Liver (tissue), 9 donors: ENCODE results near the gene DLEC1. TPM values are rescaled to one million over a fixed set of nuclear protein-coding genes. Genes with fewer than 3 reads are reported as not detected.

Experiments
- DNase-seq: peaks from one replicate; pipeline ENCODE4 v3.0.0-alpha.2; 2017; ENCODE audit warnings: low spot score
- H3K27ac ChIP-seq, 2 donors: one replicate each; pipeline ENCODE4 v1.7.0; 2013; ENCODE audit warnings: inconsistent platforms in 2 of 2, low read length in 2 of 2, control low read depth in 1 of 2, low read depth in 1 of 2, mild to moderate bottlenecking in 1 of 2
- H3K27me3 ChIP-seq, 4 donors: one replicate each; pipeline versions ENCODE4 v1.6.1 to v1.7.0; 2013; ENCODE audit warnings: low read length in 3 of 4, inconsistent platforms in 1 of 4, mild to moderate bottlenecking in 1 of 4, moderate library complexity in 1 of 4; ENCODE audit not compliant: control insufficient read depth in 4 of 4, insufficient read depth in 4 of 4
- H3K36me3 ChIP-seq, 4 donors: one replicate each; pipeline versions ENCODE4 v1.6.1 to v1.7.0; 2013; ENCODE audit warnings: low read length in 3 of 4, mild to moderate bottlenecking in 3 of 4, low read depth in 1 of 4, moderate library complexity in 1 of 4; ENCODE audit not compliant: control insufficient read depth in 4 of 4, insufficient read depth in 3 of 4
- H3K4me1 ChIP-seq, 4 donors: one replicate each; pipeline versions ENCODE4 v1.6.1 to v1.7.0; 2013; ENCODE audit warnings: low read length in 3 of 4, mild to moderate bottlenecking in 3 of 4, moderate library complexity in 1 of 4; ENCODE audit not compliant: control insufficient read depth in 4 of 4, insufficient read depth in 4 of 4
- H3K4me3 ChIP-seq, 3 donors: one replicate each; pipeline versions ENCODE4 v1.6.1 to v1.7.0; 2013; ENCODE audit warnings: low read length in 3 of 3, control low read depth in 1 of 3, low read depth in 1 of 3, mild to moderate bottlenecking in 1 of 3
- H3K9ac ChIP-seq, 2 donors: one replicate each; pipeline ENCODE4 v1.7.0; 2013; ENCODE audit warnings: low read length in 2 of 2, mild to moderate bottlenecking in 2 of 2, moderate library complexity in 2 of 2, control low read depth in 1 of 2, low read depth in 1 of 2
- H3K9me3 ChIP-seq, 4 donors: one replicate each; pipeline versions ENCODE4 v1.6.1 to v1.7.0; 2013; ENCODE audit warnings: low read length in 3 of 4; ENCODE audit not compliant: control insufficient read depth in 4 of 4
- EGR1 ChIP-seq, 2 donors: IDR thresholded peaks; 2 replicates each; pipeline ENCODE4 v1.6.1; 2016 to 2018; ENCODE audit warnings: antibody characterized with exemption in 2 of 2, low read depth in 2 of 2
- FOXA1 ChIP-seq: IDR thresholded peaks from 2 replicates; pipeline ENCODE4 v1.6.1; 2016; ENCODE audit warnings: antibody characterized with exemption
- FOXA2 ChIP-seq: IDR thresholded peaks from 2 replicates; pipeline ENCODE4 v1.6.1; 2016; ENCODE audit warnings: antibody characterized with exemption
- GABPA ChIP-seq, 2 donors: IDR thresholded peaks in 1 of 2; conservative IDR thresholded peaks in 1 of 2; 2 replicates each; pipeline ENCODE4 v1.6.1; 2016; ENCODE audit warnings: antibody characterized with exemption in 2 of 2, mild to moderate bottlenecking in 1 of 2, moderate library complexity in 1 of 2
- HNF4A ChIP-seq, 2 donors: conservative IDR thresholded peaks; 2 replicates each; pipeline ENCODE4 v1.6.1; 2016; ENCODE audit warnings: antibody characterized with exemption in 2 of 2, mild to moderate bottlenecking in 2 of 2
- HNF4G ChIP-seq: IDR thresholded peaks from 2 replicates; pipeline ENCODE4 v1.6.1; 2016; ENCODE audit warnings: antibody characterized with exemption
- JUND ChIP-seq, 2 donors: IDR thresholded peaks; 2 replicates each; pipeline ENCODE4 v1.6.1; 2016; ENCODE audit warnings: antibody characterized with exemption in 2 of 2
- NR2F2 ChIP-seq: IDR thresholded peaks from 2 replicates; pipeline ENCODE4 v1.6.1; 2016; ENCODE audit warnings: antibody characterized with exemption
- RAD21 ChIP-seq, 2 donors: IDR thresholded peaks; 2 replicates each; pipeline ENCODE4 v1.6.1; 2016; ENCODE audit warnings: antibody characterized with exemption in 2 of 2, mild to moderate bottlenecking in 2 of 2
- RXRA ChIP-seq, 2 donors: IDR thresholded peaks; 2 replicates each; pipeline ENCODE4 v1.6.1; 2017 to 2018; ENCODE audit warnings: antibody characterized with exemption in 2 of 2, mild to moderate bottlenecking in 1 of 2
- SP1 ChIP-seq: IDR thresholded peaks from 2 replicates; pipeline ENCODE4 v1.6.1; 2018; ENCODE audit warnings: antibody characterized with exemption, mild to moderate bottlenecking
- TAF1 ChIP-seq: conservative IDR thresholded peaks from 2 replicates; pipeline ENCODE4 v1.6.1; 2016; ENCODE audit warnings: antibody characterized with exemption, mild to moderate bottlenecking
- YY1 ChIP-seq: IDR thresholded peaks from 2 replicates; pipeline ENCODE4 v1.6.1; 2016; ENCODE audit warnings: antibody characterized with exemption, mild to moderate bottlenecking
- WGBS: extraction: QIAGEN DNeasy Blood & Tissue Kit; methylation state at CpG from one replicate; pipeline ENCODE4 v1.1.7; 2013; 5-methylcytosine and 5-hydroxymethylcytosine counted together
- polyA plus RNA-seq, 2 donors: library from polyadenylated mRNA; stranded (reverse) in 1 of 2; unstranded in 1 of 2; fragments of 200-250 nt in 1 of 2; fragments of >200 nt in 1 of 2; fragmentation: Nextera tagmentation in 1 of 2; extraction: Ambion mirVana in 1 of 2; gene quantifications; one replicate each; pipeline versions ENCODE4 v1.2.1 to v1.2.3, GENCODE V29; 2013 to 2015
- total RNA-seq, 2 donors: library from RNA; depleted of rRNA; stranded (reverse); fragments of >200 nt; gene quantifications; one replicate each; pipeline ENCODE4 v1.2.3, GENCODE V29; 2014
- TF ChIP-seq, protein P1 (sequence below): IDR thresholded peaks from 2 replicates; pipeline ENCODE4 v1.6.1; 2016; ENCODE audit warnings: antibody characterized with exemption
- TF ChIP-seq, protein P2 (sequence below): IDR thresholded peaks from 2 replicates; pipeline ENCODE4 v1.6.1; 2016; ENCODE audit warnings: antibody characterized with exemption
- TF ChIP-seq, protein P3 (sequence below): fragments of 150-350 bp; IDR thresholded peaks from 2 replicates; pipeline ENCODE4 v1.5.1; 2017; ENCODE audit warnings: improper control_type of control experiment, low read depth, low read length; ENCODE audit not compliant: missing input control
- TF ChIP-seq, protein P4 (sequence below): IDR thresholded peaks from 2 replicates; pipeline ENCODE4 v1.6.1; 2016; ENCODE audit warnings: antibody characterized with exemption, mild to moderate bottlenecking
- TF ChIP-seq, protein P5 (sequence below): IDR thresholded peaks from 2 replicates; pipeline ENCODE4 v1.6.1; 2016; ENCODE audit warnings: antibody characterized with exemption
- donor health status: healthy.
- donor health status: healthy.
- donor health status: healthy.
- donor health status: healthy.
- donor health status: healthy.

DLEC1 gene
- total and polyA plus RNA-seq, 4 donors = 0.09 to 0.63 (median 0.30) TPM

DNA sequence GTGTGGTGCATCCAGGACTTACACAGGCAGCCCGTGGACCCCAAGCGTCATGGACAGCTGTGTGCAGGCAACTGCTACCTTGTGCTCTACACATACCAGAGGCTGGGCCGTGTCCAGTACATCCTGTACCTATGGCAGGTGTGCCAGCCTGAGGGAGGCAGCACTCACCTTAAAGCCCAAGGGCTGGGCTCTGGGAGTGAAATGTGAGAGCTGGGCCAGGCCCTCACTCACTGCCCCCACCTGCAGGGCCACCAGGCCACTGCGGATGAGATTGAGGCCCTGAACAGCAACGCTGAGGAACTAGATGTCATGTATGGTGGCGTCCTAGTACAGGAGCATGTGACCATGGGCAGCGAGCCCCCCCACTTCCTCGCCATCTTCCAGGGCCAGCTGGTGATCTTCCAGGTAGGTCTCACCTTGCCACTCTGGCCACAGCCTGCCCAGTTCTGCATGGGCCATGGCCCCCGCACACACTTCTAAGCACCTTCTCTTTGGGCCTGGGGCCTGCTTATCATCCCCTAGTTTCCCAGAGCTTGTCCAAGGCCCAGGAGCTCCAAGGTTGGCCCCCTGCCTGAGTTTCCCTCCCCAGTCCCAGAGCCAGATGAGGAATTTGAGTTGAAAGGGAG, 37.4 kb upstream of the DLEC1 start:
- no peak overlapping the region for H3K9ac ChIP-seq
- no peaks in the 10 kb centered on the region for H3K9me3 ChIP-seq
- no peaks in the 10 kb centered on the region for H3K27me3 ChIP-seq
- H3K4me3 ChIP-seq = no peak overlapping the region
- peaks cover 0 to 2% (median 0%) of the 10 kb centered on the region in 4 donors for H3K36me3 ChIP-seq
- whole genome bisulfite sequencing = 93% methylated on average over 9 of the region's 9 CpGs
- peaks cover 0 to 19% (median 6%) of the 10 kb centered on the region in 4 donors for H3K4me1 ChIP-seq
- H3K27ac ChIP-seq = no peak overlapping the region
- no peak for TF ChIP-seq SP1
- TF ChIP-seq, protein P1, sequence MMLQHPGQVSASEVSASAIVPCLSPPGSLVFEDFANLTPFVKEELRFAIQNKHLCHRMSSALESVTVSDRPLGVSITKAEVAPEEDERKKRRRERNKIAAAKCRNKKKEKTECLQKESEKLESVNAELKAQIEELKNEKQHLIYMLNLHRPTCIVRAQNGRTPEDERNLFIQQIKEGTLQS = no peak
- TF ChIP-seq, protein P2, sequence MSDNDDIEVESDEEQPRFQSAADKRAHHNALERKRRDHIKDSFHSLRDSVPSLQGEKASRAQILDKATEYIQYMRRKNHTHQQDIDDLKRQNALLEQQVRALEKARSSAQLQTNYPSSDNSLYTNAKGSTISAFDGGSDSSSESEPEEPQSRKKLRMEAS = no peak
- no peak for TF ChIP-seq TAF1
- no peak for TF ChIP-seq FOXA1
- TF ChIP-seq HNF4A (conservative IDR thresholded peaks at IDR 0.05) = no peak
- TF ChIP-seq RXRA (IDR thresholded peaks at IDR 0.05) = no peak
- TF ChIP-seq JUND (IDR thresholded peaks at IDR 0.05) = no peak
- no peak for TF ChIP-seq EGR1 (IDR thresholded peaks at IDR 0.05; ENCODE audit: low read depth in 2 of 2)
- TF ChIP-seq GABPA (IDR thresholded peaks at IDR 0.05 in 1 of 2, conservative IDR thresholded peaks at IDR 0.05 in 1 of 2) = no peak
- no peak for TF ChIP-seq NR2F2
- no peak for DNase-seq

DNA sequence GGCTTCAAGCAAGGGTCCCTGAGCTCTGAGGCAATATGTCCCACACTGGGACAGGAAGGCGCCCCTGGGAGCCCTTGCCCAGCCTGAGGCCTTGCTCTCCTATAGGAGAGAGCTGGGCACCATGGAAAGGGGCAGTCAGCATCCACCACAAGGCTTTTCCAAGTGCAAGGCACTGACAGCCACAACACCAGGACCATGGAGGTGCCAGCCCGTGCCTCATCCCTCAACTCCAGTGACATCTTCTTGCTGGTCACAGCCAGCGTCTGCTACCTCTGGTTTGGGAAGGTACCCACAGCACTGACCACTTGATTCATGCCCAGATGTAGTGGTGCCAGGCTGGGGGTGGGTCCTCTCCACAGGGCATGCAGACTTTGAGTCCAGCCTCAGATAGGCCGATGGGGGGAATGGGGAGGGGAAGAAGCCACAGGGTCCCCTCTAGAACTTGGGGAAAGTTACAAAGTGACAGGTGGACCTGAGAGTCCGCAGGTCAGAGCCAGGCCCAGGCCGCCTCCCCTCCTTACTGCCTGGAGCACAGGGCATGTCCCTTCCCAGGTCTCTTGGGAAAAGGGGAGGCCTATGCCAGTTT, 36.6 kb upstream of the DLEC1 start:
- DNase-seq = no peak
- H3K4me3 ChIP-seq = no peak overlapping the region
- WGBS = 97% methylated on average over 6 of the region's 6 CpGs
- H3K9ac ChIP-seq = no peak overlapping the region
- H3K36me3 ChIP-seq = peaks cover 0 to 2% (median 0%) of the 10 kb centered on the region in 4 donors
- peaks cover 0 to 17% (median 6%) of the 10 kb centered on the region in 4 donors for H3K4me1 ChIP-seq
- H3K27ac ChIP-seq = no peak overlapping the region
- no peaks in the 10 kb centered on the region for H3K9me3 ChIP-seq
- no peaks in the 10 kb centered on the region for H3K27me3 ChIP-seq
- TF ChIP-seq FOXA1 (no peak), RAD21 (IDR thresholded peaks at IDR 0.05) (no peak), JUND (IDR thresholded peaks at IDR 0.05) (no peak), YY1 (no peak), EGR1 (IDR thresholded peaks at IDR 0.05; ENCODE audit: low read depth in 2 of 2) (no peak), FOXA2 (no peak), HNF4G (no peak), RXRA (IDR thresholded peaks at IDR 0.05) (no peak), GABPA (IDR thresholded peaks at IDR 0.05 in 1 of 2, conservative IDR thresholded peaks at IDR 0.05 in 1 of 2) (no peak), HNF4A (conservative IDR thresholded peaks at IDR 0.05) (no peak), NR2F2 (no peak)
- TF ChIP-seq, protein P3, sequence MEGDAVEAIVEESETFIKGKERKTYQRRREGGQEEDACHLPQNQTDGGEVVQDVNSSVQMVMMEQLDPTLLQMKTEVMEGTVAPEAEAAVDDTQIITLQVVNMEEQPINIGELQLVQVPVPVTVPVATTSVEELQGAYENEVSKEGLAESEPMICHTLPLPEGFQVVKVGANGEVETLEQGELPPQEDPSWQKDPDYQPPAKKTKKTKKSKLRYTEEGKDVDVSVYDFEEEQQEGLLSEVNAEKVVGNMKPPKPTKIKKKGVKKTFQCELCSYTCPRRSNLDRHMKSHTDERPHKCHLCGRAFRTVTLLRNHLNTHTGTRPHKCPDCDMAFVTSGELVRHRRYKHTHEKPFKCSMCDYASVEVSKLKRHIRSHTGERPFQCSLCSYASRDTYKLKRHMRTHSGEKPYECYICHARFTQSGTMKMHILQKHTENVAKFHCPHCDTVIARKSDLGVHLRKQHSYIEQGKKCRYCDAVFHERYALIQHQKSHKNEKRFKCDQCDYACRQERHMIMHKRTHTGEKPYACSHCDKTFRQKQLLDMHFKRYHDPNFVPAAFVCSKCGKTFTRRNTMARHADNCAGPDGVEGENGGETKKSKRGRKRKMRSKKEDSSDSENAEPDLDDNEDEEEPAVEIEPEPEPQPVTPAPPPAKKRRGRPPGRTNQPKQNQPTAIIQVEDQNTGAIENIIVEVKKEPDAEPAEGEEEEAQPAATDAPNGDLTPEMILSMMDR = no peak
- TF ChIP-seq, protein P4, sequence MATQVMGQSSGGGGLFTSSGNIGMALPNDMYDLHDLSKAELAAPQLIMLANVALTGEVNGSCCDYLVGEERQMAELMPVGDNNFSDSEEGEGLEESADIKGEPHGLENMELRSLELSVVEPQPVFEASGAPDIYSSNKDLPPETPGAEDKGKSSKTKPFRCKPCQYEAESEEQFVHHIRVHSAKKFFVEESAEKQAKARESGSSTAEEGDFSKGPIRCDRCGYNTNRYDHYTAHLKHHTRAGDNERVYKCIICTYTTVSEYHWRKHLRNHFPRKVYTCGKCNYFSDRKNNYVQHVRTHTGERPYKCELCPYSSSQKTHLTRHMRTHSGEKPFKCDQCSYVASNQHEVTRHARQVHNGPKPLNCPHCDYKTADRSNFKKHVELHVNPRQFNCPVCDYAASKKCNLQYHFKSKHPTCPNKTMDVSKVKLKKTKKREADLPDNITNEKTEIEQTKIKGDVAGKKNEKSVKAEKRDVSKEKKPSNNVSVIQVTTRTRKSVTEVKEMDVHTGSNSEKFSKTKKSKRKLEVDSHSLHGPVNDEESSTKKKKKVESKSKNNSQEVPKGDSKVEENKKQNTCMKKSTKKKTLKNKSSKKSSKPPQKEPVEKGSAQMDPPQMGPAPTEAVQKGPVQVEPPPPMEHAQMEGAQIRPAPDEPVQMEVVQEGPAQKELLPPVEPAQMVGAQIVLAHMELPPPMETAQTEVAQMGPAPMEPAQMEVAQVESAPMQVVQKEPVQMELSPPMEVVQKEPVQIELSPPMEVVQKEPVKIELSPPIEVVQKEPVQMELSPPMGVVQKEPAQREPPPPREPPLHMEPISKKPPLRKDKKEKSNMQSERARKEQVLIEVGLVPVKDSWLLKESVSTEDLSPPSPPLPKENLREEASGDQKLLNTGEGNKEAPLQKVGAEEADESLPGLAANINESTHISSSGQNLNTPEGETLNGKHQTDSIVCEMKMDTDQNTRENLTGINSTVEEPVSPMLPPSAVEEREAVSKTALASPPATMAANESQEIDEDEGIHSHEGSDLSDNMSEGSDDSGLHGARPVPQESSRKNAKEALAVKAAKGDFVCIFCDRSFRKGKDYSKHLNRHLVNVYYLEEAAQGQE = no peak
- TF ChIP-seq, protein P1 = no peak
- TF ChIP-seq, protein P5, sequence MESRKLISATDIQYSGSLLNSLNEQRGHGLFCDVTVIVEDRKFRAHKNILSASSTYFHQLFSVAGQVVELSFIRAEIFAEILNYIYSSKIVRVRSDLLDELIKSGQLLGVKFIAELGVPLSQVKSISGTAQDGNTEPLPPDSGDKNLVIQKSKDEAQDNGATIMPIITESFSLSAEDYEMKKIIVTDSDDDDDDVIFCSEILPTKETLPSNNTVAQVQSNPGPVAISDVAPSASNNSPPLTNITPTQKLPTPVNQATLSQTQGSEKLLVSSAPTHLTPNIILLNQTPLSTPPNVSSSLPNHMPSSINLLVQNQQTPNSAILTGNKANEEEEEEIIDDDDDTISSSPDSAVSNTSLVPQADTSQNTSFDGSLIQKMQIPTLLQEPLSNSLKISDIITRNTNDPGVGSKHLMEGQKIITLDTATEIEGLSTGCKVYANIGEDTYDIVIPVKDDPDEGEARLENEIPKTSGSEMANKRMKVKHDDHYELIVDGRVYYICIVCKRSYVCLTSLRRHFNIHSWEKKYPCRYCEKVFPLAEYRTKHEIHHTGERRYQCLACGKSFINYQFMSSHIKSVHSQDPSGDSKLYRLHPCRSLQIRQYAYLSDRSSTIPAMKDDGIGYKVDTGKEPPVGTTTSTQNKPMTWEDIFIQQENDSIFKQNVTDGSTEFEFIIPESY = no peak
- TF ChIP-seq, protein P2 = no peak
